IMR-90 (cell line): ENCODE measurements around the gene ZRANB3.

Source experiments
- BHLHE40 ChIP-seq: fragments of 150-350 bp; IDR thresholded peaks from 2 replicates; pipeline ENCODE4 v1.6.1; 2016; ENCODE audit warnings: mild to moderate bottlenecking, low read depth, low read length
- CEBPB ChIP-seq: IDR thresholded peaks from 2 replicates; pipeline ENCODE4 v1.6.1; 2012; ENCODE audit warnings: low read depth, low read length, improper control_type of control experiment
- CHD1 ChIP-seq: IDR thresholded peaks from 2 replicates; pipeline ENCODE4 v1.6.1; 2012; ENCODE audit warnings: low read depth, low read length, improper control_type of control experiment
- CTCF ChIP-seq: conservative IDR thresholded peaks from 2 replicates; pipeline ENCODE4 v1.5.1; 2012; ENCODE audit warnings: mild to moderate bottlenecking, low read depth, low read length, improper control_type of control experiment
- ELK1 ChIP-seq: fragments of 150-350 bp; IDR thresholded peaks from 2 replicates; pipeline ENCODE4 v1.6.1; 2016; ENCODE audit warnings: low read depth, mild to moderate bottlenecking, low read length, moderate library complexity, borderline replicate concordance
- FOS ChIP-seq: fragments of 150-350 bp; IDR thresholded peaks from 2 replicates; pipeline ENCODE4 v1.6.1; 2016; ENCODE audit warnings: low read depth, low read length
- MAFK ChIP-seq: IDR thresholded peaks from 2 replicates; pipeline ENCODE4 v1.6.1; 2012; ENCODE audit warnings: low read depth, low read length, improper control_type of control experiment
- MAZ ChIP-seq: IDR thresholded peaks from 2 replicates; pipeline ENCODE4 v1.6.1; 2012; ENCODE audit warnings: low read depth, mild to moderate bottlenecking, low read length, improper control_type of control experiment, moderate library complexity, borderline replicate concordance
- POLR2A ChIP-seq: IDR thresholded peaks from 2 replicates; pipeline ENCODE4 v1.6.1; 2012; ENCODE audit warnings: mild to moderate bottlenecking, low read depth, low read length
- RAD21 ChIP-seq: IDR thresholded peaks from 2 replicates; pipeline ENCODE4 v1.6.1; 2012; ENCODE audit warnings: low read length, improper control_type of control experiment
- RCOR1 ChIP-seq: IDR thresholded peaks from 2 replicates; pipeline ENCODE4 v1.6.1; 2012; ENCODE audit warnings: mild to moderate bottlenecking, low read length, improper control_type of control experiment; ENCODE audit not compliant: insufficient replicate concordance
- SMC3 ChIP-seq: fragments of 150-350 bp; IDR thresholded peaks from 2 replicates; pipeline ENCODE4 v1.6.1; 2016; ENCODE audit warnings: low read depth, mild to moderate bottlenecking, antibody characterized with exemption, low read length, moderate library complexity

- TF ChIP-seq CTCF, result no peak
- no peak for TF ChIP-seq ELK1
- TF ChIP-seq MAFK, result no peak
- no peak for TF ChIP-seq POLR2A
- TF ChIP-seq RCOR1, result no peak
- TF ChIP-seq BHLHE40, result no peak
- no peak for TF ChIP-seq CHD1
- TF ChIP-seq SMC3, result no peak
- TF ChIP-seq CEBPB, result no peak
- TF ChIP-seq RAD21, result no peak
- no peak for TF ChIP-seq FOS
- TF ChIP-seq MAZ, result no peak
These were observed 300.9 kb downstream of the ZRANB3 start for GRCh38 chr2:135230150-135230549.
